IPS-20b (cell line): ENCODE measurements around the gene TRIM24.
"Not testable (repeated sequence)": the region's sequence is repeated elsewhere in the genome, so short reads cannot be mapped to it uniquely, and the experiment has no call there.

ENCODE experiments used
- H3K27ac ChIP-seq: one replicate; pipeline ENCODE4 v1.5.1; 2013; ENCODE audit warnings: low read length
- H3K27me3 ChIP-seq: 2 replicates; pipeline ENCODE4 v1.6.1; 2013; ENCODE audit warnings: mild to moderate bottlenecking, low read length, inconsistent platforms; ENCODE audit not compliant: insufficient read depth
- H3K36me3 ChIP-seq: 2 replicates; pipeline ENCODE4 v1.6.1; 2013; ENCODE audit warnings: low read depth, mild to moderate bottlenecking, inconsistent platforms, low read length, moderate library complexity; ENCODE audit not compliant: insufficient read depth
- H3K4me1 ChIP-seq: 2 replicates; pipeline ENCODE4 v1.6.1; 2013; ENCODE audit warnings: mild to moderate bottlenecking, control low read depth, inconsistent platforms, low read length, moderate library complexity; ENCODE audit not compliant: insufficient read depth
- H3K4me3 ChIP-seq: 2 replicates; pipeline ENCODE4 v1.5.1; 2013; ENCODE audit warnings: mild to moderate bottlenecking, low read length, inconsistent platforms
- H3K9ac ChIP-seq: 2 replicates; pipeline ENCODE4 v1.6.1; 2013; ENCODE audit warnings: low read depth, mild to moderate bottlenecking, inconsistent platforms, low read length, moderate library complexity
- H3K9me3 ChIP-seq: 2 replicates; pipeline ENCODE4 v1.6.1; 2013; ENCODE audit warnings: mild to moderate bottlenecking, low read depth, low read length, inconsistent platforms; ENCODE audit not compliant: insufficient read depth

TRIM24 gene

GRCh38 chr7:138521837-138522461 lies 61.9 kb downstream of the TRIM24 start:
- Histone ChIP-seq H3K4me1 (no peaks in the 10 kb centered on the region), H3K36me3 (peaks cover 99% of the 10 kb centered on the region), H3K27ac (no peak overlapping the region), H3K4me3 (no peak overlapping the region), H3K9ac (no peak overlapping the region), H3K27me3 (no peaks in the 10 kb centered on the region), H3K9me3 (peaks cover 20% of the 10 kb centered on the region)

- no peak overlapping the region for H3K27ac ChIP-seq
- H3K4me1 ChIP-seq: no peaks in the 10 kb centered on the region
- no peak overlapping the region for H3K9ac ChIP-seq
- H3K27me3 ChIP-seq: no peaks in the 10 kb centered on the region
- peaks cover 97% of the 10 kb centered on the region for H3K36me3 ChIP-seq
- H3K4me3 ChIP-seq: no peak overlapping the region
- H3K9me3 ChIP-seq: peaks cover 33% of the 10 kb centered on the region
Measured at GRCh38 chr7:138524259-138524658, 64.2 kb downstream of the TRIM24 start.

GRCh38 chr7:138525757-138526156 lies 65.7 kb downstream of the TRIM24 start:
- Histone ChIP-seq H3K27ac (no peak overlapping the region), H3K27me3 (no peaks in the 10 kb centered on the region), H3K4me1 (no peaks in the 10 kb centered on the region), H3K9me3 (peaks cover 33% of the 10 kb centered on the region), H3K9ac (no peak overlapping the region), H3K36me3 (peaks cover 97% of the 10 kb centered on the region), H3K4me3 (no peak overlapping the region)

GRCh38 chr7:138527746-138528223 lies 67.7 kb downstream of the TRIM24 start:
- peaks cover 33% of the 10 kb centered on the region for H3K9me3 ChIP-seq
- H3K4me3 ChIP-seq: no peak overlapping the region; the same call in 1 of the 2 replicates
- no peak overlapping the region for H3K27ac ChIP-seq
- H3K4me1 ChIP-seq: no peaks in the 10 kb centered on the region
- peaks cover 81% of the 10 kb centered on the region for H3K36me3 ChIP-seq
- H3K27me3 ChIP-seq: no peaks in the 10 kb centered on the region
- no peak overlapping the region for H3K9ac ChIP-seq

DNA sequence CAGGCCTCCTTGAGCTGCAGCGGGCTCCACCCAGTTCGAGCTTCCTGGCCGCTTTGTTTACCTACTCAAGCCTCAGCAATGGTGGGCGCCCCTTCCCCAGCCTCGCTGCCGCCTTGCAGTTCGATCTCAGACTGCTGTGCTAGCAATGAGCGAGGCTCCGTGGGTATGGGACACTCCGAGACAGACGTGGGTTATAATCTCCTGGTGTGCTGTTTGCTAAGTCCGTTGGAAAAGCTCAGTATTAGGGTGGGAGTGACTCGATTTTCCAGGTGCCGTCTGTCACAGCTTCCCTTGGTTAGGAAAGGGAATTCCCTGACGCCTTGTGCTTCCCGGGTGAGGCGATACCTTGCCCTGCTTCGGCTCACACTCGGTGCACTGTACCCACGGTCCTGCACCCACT lies 76.8 kb downstream of the TRIM24 start:
- H3K4me1 ChIP-seq, H3K9me3 ChIP-seq, H3K9ac ChIP-seq, H3K27me3 ChIP-seq, H3K27ac ChIP-seq, H3K4me3 ChIP-seq: not testable (repeated sequence)
- H3K36me3 ChIP-seq: peaks cover 60% of the 10 kb centered on the region

- Histone ChIP-seq H3K4me3 (no peak overlapping the region), H3K4me1 (no peaks in the 10 kb centered on the region), H3K27me3 (no peaks in the 10 kb centered on the region), H3K9ac (no peak overlapping the region), H3K27ac (no peak overlapping the region), H3K9me3 (no peaks in the 10 kb centered on the region), H3K36me3 (peaks cover 77% of the 10 kb centered on the region)
Measured at GRCh38 chr7:138538518-138538917, 78.5 kb downstream of the TRIM24 start.

DNA sequence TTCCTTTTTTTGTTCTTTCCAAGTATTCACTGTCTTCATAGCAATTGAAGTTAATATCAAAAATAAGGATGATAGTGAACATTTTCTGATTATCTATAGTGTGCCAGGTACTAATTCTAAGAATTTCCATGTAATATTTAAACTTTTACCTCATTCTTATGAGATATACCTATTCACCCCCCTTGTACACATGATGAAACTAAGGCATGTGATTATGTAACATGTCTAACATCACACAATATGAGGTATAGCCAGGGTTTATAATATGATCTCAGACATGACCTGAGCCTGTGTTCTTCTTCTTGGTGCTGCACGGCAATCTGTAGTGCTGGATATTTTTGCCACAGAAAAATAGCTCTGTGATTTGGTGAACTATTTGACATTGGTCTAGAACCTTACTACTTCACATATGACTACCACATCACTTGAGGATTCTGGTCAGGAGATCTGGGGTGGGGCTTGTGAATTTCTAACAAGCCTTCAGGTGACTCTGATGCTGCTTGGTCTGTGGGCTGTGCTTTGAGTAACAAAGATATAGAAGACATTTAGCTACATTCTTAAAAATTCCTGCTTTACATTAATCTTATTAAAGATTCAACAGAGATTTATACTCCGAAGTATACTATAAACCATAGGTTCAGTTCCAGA lies 79.1 kb downstream of the TRIM24 start:
- peaks cover 83% of the 10 kb centered on the region for H3K36me3 ChIP-seq

DNA sequence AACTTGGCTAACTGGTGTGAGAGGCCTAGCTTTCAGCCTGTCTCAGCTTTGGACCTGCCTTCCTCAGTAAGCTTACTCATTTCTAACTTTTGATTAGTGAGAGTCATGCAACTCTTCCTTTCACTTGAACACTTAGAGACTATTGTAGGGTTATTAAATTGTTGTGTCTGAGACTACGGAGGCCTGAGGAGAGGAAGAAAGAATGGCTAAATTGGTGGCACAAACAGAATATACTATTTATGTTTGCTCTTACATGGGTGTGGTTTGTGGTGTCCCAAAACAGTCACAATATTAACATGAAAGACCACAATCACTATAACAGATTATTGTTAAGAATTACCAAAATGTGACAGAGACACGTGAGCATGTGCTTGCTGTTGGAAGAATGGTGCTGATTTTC lies 82.1 kb downstream of the TRIM24 start:
- peaks cover 99% of the 10 kb centered on the region for H3K36me3 ChIP-seq
- H3K27me3 ChIP-seq: no peaks in the 10 kb centered on the region
- no peak overlapping the region for H3K4me3 ChIP-seq
- H3K4me1 ChIP-seq: no peaks in the 10 kb centered on the region
- no peaks in the 10 kb centered on the region for H3K9me3 ChIP-seq
- H3K27ac ChIP-seq: no peak overlapping the region
- H3K9ac ChIP-seq: no peak overlapping the region

More for the DNA sequence above, 79.1 kb downstream of the TRIM24 start:
- Histone ChIP-seq H3K4me3 (no peak overlapping the region), H3K27me3 (no peaks in the 10 kb centered on the region), H3K27ac (no peak overlapping the region), H3K4me1 (no peaks in the 10 kb centered on the region), H3K9me3 (no peaks in the 10 kb centered on the region), H3K9ac (no peak overlapping the region)

DNA sequence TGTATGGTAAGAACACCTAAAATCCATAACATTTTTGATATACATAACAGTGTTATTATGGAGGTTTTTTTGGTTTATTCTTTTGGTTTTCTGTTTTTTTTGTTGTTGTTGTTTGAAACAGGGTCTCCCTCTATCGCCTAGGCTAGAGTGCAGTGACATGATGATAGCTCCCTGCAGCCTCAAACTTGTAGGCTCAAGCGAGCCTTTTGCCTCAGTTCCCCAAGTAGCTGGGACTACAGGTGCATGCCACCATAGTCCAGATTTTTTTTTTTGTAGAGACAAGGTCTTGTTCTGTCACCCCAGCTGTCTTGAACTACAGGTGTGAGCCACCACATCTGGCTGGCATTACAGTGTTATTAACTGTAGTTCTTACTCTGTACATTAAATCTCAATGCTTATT lies 83.7 kb downstream of the TRIM24 start:
- no peak overlapping the region for H3K27ac ChIP-seq
- H3K36me3 ChIP-seq: peaks cover 99% of the 10 kb centered on the region
- no peaks in the 10 kb centered on the region for H3K4me1 ChIP-seq
- H3K27me3 ChIP-seq: no peaks in the 10 kb centered on the region
- H3K9me3 ChIP-seq: no peaks in the 10 kb centered on the region
- no peak overlapping the region for H3K4me3 ChIP-seq
- H3K9ac ChIP-seq: no peak overlapping the region

DNA sequence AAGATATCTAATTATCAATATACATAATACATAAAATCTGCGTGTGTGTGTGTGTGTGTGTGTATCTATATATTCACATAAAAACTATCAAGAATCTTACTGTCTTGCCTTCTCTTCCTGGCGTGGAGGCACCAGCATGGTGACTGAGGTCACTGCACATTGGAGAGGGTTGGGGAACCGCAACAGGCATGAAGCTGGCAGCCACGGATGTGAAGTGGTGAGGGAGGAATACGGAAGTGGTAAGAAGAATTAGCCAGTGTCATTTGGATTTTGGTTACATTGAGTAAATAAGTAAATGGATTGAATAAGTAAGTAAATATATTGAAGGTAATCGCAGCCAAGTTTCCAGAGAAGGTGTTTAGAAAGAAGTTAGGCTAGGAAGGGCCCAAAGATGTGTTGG lies 85.1 kb downstream of the TRIM24 start:
- Histone ChIP-seq H3K9me3 (no peaks in the 10 kb centered on the region), H3K27me3 (no peaks in the 10 kb centered on the region), H3K4me3 (no peak overlapping the region), H3K36me3 (peaks cover 99% of the 10 kb centered on the region), H3K4me1 (no peaks in the 10 kb centered on the region), H3K27ac (no peak overlapping the region), H3K9ac (no peak overlapping the region)

GRCh38 chr7:138546064-138546619 lies 86.1 kb downstream of the TRIM24 start:
- H3K4me1 ChIP-seq: no peaks in the 10 kb centered on the region
- H3K27me3 ChIP-seq: no peaks in the 10 kb centered on the region
- H3K27ac ChIP-seq: no peak overlapping the region
- peaks cover 99% of the 10 kb centered on the region for H3K36me3 ChIP-seq
- H3K9ac ChIP-seq: no peak overlapping the region
- H3K9me3 ChIP-seq: no peaks in the 10 kb centered on the region
- H3K4me3 ChIP-seq: no peak overlapping the region

- no peak overlapping the region for H3K27ac ChIP-seq
- H3K27me3 ChIP-seq: no peaks in the 10 kb centered on the region
- H3K9me3 ChIP-seq: no peaks in the 10 kb centered on the region
- no peaks in the 10 kb centered on the region for H3K4me1 ChIP-seq
- no peak overlapping the region for H3K4me3 ChIP-seq
- peaks cover 99% of the 10 kb centered on the region for H3K36me3 ChIP-seq
- H3K9ac ChIP-seq: no peak overlapping the region
Measured at GRCh38 chr7:138546829-138547228, 86.8 kb downstream of the TRIM24 start.
